Right renal pelvis (tissue), 4 donors: ENCODE measurements around the gene HES2. TPM values are rescaled to one million over a fixed set of nuclear protein-coding genes. Genes with fewer than 3 reads are reported as not detected.
"Not testable (repeated sequence)": the region's sequence is repeated elsewhere in the genome, so short reads cannot be mapped to it uniquely, and the experiment has no call there.

Experiments used
- DNase-seq, 4 donors: peaks; one replicate each; pipeline ENCODE4 v3.0.0-alpha.2; 2013; ENCODE audit warnings: low read depth in 4 of 4, low spot score in 3 of 4, missing footprints in 1 of 4
- polyA plus RNA-seq, 4 donors: library from polyadenylated mRNA; unstranded; fragments of 120-200 nt; gene quantifications; one replicate each; pipeline ENCODE4 v1.2.1, GENCODE V29; 2013; ENCODE audit not compliant: insufficient read length in 4 of 4

The HES2 gene, protein sequence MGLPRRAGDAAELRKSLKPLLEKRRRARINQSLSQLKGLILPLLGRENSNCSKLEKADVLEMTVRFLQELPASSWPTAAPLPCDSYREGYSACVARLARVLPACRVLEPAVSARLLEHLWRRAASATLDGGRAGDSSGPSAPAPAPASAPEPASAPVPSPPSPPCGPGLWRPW
- under 1 TPM; 0.27 to 0.73 (median 0.53) TPM for polyA plus RNA-seq

- no peak for DNase-seq
Observed at GRCh38 chr1:6419804-6420453, at the start of gene HES2. Gene HES2, minus strand, starts transcription at chr1:6419919. Its CDS starts 99 bp downstream, at chr1:6419820.

DNA sequence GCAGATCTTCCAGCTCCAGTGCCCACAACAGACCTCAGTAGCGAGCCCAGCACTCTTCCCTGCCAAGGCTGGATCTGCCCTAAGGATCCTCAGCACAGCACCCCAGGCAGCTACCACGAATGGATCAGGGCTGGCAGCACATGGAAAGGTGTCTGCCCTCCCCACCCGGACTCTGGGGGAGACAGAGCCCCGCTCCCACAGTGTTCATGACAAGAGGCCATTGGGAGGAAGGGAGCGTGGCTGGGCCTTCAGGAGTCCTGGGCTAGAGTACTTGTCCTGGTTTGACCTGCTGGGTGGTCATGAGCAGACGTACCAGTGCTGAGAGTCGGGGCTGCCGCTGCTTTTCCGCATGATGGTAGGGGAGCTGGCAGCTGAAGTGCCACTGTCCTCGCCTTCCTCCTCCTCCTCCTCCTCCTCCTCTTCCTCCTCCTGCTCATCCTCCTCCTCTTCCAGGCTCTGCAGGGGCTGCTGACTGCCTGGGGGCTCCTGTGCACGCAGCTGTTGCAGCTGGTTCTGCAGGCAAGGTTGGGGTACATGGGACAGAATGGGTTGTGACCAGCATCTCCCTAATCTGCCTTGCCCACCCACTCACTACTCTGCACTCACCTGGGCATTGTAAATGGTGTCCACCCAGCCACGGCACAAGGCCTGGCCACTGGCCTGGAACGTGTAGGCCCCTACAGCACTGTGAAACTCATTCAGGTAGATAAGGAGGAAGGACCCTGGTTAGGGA, 49.2 kb upstream of the HES2 start:
- DNase-seq: no peak

DNA sequence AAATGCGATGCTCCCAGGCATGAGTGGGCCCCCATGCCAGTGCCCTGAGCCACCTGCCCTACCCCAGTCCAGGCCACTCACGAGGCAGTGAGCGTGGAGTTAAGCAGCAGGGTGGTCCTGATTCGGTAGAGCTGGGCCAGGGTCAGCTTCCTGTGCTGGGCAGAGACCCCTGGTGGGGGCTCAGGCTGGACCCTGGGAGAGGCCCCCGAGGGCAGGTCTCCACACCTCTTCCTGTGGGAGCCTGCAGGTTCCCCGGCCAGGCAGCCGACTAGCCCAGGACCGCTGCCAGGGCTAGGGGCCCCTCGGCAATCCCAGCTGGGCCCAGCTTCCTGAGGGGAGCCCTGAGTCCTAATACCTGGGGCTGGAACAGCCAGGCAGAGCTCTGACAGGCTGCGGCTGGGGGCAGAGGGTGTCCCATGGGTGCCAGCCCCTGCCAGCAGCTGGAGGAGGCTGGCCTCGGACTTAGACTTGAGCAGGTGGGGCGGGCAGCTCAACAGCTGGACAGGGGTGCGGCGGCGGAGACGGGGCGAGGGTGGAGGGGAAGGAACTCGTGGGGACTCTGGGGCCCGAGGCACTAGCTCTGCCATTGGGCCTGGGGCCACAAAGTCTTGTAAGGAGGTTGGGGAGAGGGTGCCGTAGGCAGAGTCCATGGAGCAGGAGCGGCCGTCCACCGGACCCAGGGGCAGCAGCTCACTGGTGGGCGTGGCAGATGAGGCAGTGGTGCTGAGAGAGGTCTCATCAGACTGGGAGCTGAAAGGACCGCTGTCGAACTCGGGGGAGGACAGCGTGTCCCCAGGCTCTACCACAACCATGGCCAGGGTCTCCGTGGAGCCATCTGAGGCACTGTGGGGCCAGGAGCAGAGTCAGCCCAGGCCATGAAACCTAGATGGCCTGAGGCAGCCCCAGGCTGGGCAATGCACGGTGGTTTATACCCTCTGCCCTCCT, 48.3 kb upstream of the HES2 start:
- no peak for DNase-seq

DNA sequence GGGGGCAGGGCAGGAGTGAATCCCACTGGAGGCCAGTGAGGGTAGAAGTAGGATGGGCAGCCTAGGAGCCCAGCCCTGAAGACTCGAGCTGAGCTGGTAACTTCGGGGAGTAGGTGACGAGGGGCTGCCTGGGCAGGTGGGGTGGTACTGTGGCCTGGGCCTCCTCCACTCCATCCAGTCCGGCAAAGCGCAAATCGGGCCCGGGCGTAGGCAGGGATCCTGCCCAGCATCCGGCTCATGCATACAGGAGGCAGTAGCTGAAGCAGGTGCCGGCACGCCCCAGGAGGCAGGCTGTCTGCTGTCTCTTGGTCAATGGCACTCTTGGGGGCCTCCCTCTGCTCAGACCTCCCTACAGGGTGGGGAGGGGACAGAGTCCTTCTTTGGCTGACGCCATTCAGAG, 47.5 kb upstream of the HES2 start:
- no peak for DNase-seq

- DNase-seq: no peak
Observed at GRCh38 chr1:6466751-6467150, 47.0 kb upstream of the HES2 start.

DNA sequence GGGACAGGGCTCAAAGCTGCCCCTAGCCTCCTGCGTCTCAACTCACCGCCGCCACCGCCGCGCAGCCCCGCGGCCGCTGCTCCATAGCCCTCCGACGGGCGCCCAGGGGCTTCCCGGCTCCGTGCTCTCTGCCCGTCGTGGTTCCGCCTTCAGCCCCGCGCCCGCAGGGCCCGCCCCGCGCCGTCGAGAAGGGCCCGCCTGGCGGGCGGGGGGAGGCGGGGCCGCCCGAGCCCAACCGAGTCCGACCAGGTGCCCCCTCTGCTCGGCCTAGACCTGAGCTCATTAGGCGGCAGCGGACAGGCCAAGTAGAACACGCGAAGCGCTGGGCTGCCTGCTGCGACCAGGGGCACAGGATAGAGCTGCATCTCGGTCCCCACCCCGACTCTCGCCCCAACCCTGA, 46.3 kb upstream of the HES2 start, which contains the start of gene TNFRSF25:
TSS of gene TNFRSF25 (minus strand) at position 151 of the 400 bp plus-strand sequence. CDS start at position 85, 66 bp downstream.
- DNase-seq: no peak

DNA sequence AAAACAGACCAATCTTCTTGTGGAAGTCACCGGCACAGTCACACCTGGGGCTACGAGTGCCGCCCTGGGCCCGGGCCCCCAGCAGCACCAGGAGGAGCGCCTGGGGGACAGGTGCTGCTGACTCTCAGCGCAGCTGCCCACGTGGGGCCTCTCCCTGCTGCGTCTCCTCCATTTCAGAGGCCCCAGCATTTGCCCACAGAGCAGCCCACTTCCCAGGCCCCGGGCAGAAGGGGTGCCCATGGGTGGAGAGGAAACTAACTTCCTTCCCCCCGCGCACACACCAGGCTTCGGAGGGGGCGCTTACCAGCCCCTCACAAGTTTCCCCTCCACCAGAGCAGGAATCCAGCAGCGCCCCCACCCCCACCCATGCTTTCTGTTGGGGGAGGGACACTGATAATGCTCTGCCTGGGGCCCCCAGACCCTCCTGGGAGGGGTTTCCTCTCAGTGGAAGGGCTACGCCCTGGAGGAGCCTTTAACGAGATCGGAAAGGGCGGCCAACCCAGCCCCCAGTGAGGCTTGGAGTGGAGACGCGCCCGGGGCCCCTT, 45.8 kb upstream of the HES2 start:
- DNase-seq: no peak

DNA sequence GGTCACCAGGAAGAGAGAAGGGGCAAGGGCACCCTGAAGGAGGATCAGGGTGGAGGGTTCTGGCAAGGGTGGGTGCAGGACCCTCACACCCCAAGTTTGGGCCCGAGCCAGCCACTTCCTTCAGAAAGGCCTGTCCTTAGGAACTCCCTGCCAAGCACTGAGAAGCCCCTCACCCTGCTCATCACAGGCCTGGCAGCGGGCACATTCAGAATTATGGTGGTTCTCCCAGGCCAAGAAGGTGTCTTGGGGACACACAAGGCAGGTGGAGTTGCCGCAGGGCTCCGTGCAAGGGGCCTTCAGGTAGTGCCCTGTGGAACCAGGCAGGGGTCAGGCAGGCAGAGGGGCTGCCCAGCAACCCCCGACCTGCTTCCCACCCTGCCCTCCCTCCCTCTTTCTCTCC, 45.2 kb upstream of the HES2 start:
- DNase-seq: no peak

DNA sequence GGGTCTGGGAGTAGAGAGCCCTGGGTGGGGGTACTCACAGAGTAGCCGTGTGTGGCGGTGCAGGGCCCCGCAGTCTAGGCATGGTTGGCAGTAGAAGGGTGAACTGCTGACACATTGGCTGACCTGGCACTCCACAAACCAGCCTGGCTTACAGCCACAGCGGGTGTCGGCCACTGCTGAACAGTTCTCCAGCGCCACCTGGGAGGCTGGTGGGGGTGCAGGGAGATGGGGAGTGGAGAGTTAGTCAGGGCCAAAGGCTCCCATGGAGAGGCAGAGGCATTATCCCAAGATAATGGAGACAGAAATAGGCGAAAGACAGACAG, 44.8 kb upstream of the HES2 start:
- no peak for DNase-seq

DNA sequence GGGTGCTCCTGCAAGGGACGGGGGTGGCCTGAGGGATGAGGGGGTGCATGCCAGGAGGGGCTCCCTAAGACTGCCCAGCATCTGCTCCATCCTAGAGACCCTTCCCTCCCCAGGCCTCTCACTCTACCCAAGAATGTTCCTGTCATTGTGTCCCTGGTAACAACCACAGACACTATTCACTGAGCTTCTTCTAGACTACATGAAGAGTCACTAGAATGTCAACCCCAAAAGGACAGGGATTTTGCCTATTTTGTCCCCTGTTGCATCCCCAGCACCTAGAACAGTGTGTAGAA, 43.3 kb upstream of the HES2 start:
- no peak for DNase-seq

GRCh38 chr1:6462412-6463119, 42.8 kb upstream of the HES2 start:
- DNase-seq: no peak

DNA sequence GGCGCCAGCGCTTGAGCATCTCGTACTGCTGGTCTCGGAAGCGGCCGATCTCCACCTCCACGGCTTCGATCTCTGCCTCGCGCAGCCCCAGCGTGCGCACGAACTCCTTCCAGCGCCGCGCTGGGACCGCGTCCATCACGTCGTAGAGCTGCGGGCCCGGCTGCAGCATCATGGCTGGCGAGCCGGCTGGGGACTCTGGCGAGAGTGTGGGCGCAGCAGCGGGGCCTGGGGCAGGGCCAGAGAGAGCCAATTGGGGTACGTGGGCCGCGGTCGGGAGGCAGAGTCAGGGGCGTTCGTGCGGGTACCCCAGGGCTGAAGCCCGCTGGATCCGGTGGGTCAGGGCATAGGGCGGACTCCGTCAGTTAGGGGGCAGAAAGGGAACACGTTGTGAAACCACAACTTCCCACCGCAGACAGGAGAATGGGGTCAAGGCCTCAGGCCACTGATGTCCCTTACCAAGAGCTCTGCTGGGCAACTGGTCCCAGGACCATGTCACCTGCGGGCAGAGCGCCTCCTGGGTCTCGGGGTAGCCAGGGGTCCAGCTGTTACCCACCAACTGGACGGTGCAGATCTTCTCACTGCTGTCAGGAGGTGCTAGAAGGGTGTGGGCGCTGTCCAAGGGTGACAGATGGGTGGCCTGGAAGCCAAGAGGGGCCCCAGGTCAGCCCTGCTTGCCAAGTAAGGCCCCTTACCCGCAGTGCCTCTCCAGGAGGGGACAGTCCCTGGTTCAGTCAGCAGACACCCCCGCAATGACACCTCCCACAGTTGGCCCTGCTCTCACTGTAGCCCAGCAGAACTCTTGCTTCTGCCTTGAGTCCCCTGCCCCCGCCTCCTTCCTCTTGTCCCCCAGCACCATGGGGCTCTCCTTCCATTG, 42.1 kb upstream of the HES2 start:
- no peak for DNase-seq

DNA sequence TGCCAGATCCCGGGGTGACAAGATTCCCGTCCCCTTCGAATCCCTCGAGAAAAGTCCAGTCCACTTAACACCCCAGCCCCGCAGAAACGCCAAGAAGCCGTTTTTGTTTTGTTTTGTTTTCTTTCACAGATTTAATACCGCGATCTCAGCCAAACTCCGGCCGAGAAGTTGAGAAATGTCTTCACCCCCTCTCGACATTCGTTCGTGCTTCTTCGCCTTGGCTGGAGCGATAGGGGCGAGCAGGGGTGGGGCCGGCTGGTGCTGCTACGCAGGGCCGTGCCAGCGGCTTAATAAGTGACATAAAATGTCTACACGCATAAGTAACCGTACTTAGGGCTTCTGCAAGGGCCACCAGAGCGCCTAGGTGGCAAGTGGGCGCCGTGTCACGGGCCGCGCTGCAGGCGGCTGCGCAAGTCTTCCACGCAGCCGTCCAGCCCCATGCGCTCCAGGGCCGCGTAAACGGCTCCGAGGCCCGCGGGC, 41.4 kb upstream of the HES2 start:
- DNase-seq: no peak

GRCh38 chr1:6460301-6461050, 40.8 kb upstream of the HES2 start:
- no peak for DNase-seq

DNA sequence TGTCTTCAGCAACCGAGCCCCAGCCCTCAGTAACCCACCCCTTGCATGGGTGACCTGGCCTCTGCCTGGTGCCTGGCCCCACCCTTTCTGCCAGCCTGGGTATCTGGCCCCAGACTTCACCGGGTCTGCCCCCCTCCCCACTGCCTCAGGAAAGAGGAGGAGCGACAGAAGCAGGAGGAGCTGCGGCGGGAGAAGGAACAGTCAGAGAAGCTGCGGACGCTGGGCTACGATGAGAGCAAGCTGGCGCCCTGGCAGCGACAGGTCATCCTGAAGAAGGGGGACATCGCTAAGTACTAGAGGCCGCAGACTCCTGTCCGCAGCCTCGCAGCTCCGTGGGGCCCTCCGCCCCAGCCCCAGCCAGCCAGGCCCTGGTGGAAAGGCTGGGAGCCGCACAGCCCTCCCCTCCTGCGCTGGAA, 40.1 kb upstream of the HES2 start:
- DNase-seq: no peak

DNA sequence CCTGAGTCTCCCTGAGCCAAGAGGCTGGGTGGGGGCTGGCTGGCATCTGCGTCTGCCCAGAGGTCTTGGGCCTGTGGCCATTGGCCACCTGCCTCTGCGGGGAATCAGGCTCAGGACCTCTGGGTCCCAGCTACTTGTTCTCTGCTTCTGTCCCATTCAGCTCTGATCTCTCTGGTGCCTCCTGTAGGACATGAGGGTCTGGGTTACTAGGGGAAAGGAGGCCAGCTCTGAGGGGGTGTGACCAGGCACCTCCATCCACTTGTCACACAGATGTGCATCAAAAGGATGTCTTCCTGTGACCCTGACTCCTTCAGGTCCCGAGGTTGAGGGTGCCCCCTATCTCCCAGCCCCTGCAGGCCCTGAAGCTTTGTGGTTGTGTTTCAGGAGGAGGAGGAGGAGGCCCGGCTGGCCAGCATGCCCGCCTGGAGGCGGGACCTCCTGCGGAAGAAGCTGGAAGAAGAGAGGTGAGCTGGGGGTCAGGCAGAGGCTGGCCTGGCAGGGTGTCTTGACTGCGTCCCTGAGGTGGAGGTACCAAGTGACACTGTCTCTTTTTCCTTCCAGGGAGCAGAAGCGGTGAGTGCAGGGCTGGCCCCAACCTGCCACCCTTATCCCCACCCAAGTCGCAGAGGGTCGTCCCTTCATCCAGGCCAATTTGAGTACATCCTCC, 37.2 kb upstream of the HES2 start:
- DNase-seq: no peak

DNA sequence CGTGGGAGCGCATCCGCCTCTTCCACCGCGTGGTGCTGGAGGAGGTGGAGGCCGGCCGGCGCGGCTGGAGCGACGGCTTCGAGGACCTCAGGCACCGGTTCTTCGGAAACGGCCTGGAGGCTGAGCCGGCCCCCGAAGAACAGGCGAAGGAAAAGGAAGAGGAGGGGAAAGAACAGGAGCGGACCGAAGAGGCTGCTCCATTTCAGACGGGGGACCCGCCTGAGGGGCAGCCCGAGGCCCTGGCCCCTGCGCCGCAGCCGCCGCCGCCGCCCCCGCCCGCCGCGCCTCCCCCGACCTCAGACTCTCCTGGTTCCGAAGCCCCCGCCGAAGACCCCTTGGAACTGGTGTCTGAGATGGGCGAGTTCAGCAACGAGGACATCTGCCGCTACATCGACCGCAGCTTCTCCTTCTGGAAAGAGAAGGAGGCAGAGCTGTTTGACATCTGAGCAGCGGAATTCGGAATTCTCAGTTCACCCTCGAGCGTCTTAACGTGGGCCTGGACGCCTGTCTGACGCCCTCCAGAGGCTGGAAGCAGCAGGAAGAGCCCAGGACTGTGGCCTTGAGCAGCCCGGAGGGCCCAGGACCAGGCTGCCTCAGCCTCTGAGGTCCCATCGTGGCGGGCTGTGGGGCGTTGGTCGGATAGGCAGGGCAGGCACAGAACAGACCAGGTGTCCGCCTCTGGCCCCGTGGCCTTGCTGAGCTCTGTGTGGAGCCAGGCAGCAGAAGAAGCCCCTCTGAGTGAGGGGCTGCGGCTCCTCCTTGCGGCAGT, 36.2 kb upstream of the HES2 start:
- DNase-seq: not testable (repeated sequence)
